HG02852 (cell line): Measurements from ENCODE around the gene MRM2.

Experiments
- ATAC-seq: cut with Tn5 transposase; IDR thresholded peaks from one replicate; pipeline ENCODE4 v1.9.1; 2021; ENCODE audit warnings: mild to moderate bottlenecking, moderate library complexity; ENCODE audit not compliant: unreplicated experiment

MRM2 gene

GRCh38 chr7:2224934-2225333 lies 17.1 kb downstream of the MRM2 start:
- ATAC-seq, result no peak

GRCh38 chr7:2224491-2224928 lies 17.5 kb downstream of the MRM2 start:
- no peak for ATAC-seq

- ATAC-seq, result no peak
Observed at GRCh38 chr7:2223321-2223720, 18.7 kb downstream of the MRM2 start.

DNA sequence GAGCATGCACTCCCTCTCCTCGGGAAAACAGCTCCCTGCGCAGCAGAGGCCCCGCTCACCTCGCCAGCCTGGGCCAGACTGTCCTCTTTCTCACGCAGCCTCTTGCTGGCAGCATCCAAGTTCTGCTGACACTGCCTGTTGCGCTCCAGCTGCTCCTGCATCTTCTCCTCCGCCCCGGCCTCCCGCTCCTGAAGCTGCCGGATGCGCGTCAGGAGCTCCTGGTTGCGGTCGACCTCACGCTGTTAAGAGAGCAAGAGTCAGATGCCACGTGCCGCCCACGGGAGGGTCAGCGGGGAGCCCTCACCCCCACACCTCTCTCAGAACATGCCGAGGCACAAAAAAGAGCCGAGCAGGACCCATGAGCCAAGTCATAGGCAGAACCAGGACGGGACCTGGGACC lies 19.5 kb downstream of the MRM2 start:
- no peak for ATAC-seq

DNA sequence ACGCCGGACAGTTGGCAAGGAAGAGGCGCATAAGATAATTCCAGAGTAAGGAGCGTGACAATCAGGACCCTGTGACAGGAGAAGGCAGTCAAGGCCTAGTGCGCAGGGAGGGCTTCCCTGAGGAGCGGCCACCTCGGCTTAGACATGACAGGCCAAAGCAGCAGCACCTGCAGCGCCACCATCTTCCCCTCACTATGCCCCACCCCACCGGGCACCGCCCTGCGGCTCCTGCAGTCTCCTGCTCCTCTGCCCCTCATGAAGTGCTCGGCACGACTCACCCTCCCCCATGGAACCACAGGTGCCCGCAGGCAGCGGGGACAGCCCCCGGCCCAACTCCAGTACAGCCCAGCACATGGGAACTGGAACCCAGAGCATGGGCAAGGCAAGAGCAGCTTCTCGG lies 21.1 kb downstream of the MRM2 start:
- ATAC-seq, result no peak

- ATAC-seq, result no peak
Observed at GRCh38 chr7:2220506-2220905, 21.5 kb downstream of the MRM2 start.

DNA sequence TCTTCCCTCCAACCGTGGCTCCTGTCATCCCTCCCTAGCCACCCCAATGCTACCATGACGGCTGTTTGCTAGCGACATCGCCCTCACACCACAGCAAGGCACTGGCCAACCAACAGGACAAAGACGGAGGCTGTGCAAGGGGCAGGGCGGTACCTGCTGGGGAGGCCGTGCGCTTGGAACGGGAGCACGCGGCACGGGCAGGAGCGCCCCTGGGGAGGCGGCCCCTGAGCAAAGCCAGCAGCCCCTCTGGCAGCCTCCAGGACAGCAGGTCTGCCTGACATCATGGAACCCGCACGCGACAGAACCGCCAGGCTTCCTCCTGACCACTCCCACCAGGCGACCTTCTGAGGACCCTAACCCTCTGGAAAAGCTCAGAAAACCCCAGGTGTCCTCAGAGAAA lies 22.0 kb downstream of the MRM2 start:
- ATAC-seq, result no peak

DNA sequence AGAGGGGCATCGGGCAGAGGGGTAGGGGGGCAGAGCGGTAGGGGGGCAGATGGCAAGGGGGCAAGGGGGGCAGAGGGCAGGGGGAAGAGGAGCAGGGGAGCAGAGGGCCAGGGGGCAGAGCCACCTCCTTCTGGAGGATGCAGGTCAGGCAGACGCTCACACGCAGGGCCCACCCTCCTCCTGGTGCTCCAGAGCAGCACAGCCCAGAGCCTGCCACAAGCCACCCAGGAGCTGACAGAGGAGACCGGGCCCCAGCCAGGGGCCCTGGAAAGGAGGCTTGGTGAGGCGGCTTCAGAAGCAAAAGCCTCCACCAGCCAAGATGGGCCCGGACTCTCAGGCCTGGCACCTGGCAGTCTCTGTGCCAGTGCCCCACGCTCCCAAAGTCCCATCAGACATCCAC lies 22.4 kb downstream of the MRM2 start:
- ATAC-seq, result no peak

GRCh38 chr7:2219136-2219535 lies 22.9 kb downstream of the MRM2 start:
- ATAC-seq, result no peak

DNA sequence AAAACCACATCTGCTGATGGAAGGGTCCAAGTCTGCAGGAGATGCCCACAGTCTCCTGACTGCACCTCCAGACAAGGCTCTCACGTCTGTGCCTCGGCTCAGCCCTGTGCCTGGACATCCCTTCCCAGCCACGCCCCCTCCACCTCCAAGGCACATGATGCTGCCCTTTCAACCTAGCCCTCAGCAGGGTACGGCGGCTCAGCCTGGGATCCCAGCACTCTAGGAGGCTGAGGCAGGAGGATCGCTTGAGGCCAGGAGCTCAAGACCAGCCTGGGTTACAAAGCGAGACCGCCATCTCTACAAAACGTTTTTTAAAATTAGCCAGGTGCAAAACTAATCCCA lies 23.6 kb downstream of the MRM2 start:
- no peak for ATAC-seq

DNA sequence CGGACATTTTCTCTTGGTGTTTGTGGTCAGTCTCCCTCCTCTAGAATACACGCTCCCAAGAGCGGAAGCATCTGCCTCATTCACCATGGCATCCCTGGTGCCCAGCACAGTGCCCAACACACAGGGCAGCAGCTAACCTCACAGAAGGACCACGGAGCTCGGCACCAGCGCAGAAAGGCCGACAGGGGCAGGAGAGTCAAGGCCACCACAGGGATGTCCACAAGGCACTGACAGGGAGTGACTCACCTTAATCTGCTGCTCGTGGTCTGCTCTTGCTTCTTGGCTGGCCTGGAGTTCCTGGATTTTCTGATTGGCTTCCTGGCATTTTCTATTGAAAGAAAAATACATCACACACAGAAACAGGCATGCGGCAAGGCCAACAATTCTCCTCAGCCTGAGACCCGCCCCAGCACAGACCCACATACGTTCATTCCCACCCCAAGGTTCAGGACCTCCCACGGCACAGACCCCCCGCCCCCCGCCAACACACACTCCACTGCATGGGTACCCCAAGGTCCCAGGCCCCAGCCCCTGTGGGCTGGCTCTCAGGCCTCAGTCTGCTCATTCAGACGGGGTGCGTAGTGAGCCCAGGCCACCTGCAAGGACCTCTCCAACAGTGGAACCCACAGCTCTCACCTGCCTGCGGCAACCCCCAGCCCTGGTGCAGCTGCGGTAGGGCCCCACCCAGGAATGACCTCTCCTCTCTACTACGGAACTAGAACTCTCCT lies 24.1 kb downstream of the MRM2 start:
- no peak for ATAC-seq

DNA sequence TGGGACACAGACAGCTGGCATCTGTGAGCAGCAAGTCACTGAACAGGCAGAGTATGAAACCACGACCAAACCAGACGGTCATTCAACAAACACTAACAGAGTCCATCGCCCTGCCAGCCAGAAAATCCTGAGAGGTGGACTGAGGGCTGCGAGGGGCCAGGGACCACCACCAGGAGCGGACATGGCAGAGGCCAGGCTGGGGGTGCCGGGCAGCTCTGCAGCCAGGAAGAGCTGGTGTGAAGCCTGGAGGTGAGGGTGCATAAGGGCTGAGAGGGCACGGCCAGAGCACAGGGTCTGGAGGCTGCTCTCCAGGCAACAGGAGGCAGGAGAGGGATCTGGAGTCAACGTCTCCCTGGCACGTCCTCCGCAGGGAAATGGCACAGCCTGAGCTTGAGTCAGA lies 24.8 kb downstream of the MRM2 start:
- no peak for ATAC-seq

- no peak for ATAC-seq
Observed at GRCh38 chr7:2215851-2216250, 26.2 kb downstream of the MRM2 start.

DNA sequence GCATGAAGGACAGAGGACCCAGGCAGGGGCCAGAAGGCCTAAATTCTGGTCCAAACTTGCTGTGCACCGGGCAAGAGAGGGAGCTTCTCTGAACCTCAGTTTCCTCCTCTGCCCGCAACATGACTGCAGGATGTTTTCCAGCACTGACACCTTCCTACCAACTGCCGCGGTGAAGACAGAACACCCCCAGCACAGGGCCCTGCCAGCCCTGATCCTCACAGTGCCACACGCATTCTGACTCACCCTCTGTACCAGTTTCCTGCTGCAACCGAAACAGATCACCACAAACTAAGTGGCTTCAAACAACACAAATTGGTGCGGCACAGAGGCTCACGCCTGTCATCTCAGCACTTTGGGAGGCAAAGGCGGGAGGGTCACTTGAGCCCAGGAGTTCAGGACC lies 27.4 kb downstream of the MRM2 start:
- no peak for ATAC-seq

DNA sequence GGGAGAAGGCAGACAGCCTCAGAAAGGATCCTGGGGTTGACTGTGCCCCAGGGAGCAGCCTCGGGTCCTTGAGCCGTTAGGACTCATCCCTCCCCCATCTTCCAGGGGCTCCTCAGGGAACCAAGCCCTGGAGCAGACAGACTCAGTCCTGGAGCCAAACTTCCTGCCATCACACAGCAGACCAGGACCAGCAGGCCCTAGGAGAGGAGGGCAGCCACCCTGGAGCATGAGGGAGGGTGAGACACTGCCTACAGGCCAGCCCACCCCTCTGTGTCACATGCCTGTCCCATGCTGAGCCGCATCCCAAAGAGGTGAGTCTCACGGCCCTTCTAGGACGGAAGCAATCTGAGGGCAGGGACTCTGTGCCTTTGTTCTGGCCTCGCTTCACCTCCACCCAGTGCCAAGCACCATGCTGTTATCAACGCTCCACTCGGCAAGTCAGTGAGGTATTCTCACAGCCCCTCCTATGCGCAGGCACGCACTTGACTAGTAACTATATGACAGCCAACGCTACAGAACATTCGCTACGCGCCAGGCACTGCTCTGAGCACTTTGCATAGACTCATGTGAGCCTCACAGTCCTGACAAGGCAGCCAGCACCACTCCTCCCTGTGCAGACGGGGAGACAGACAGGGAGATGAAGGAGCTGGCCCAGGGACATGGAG lies 28.3 kb downstream of the MRM2 start:
- ATAC-seq, result no peak

DNA sequence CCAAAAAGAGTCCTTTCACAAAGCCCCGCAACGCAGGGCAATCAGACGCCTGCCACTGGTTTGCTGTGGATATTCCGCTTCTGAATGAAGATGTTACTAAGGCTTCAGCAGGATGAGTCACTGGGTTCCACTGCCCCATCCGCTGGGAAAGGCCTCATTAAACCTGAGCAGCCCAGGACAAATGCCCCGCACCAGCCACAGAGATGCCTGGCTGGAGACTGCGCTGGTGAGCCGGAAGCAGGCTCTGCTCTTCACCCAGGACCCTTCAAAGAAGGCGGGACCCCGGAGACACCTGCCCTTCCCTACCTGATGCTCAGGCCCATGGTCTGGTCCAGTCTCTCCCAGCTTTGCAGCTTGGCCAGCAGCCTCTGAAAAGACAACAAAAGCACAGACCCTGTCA lies 29.1 kb downstream of the MRM2 start:
- ATAC-seq, result no peak

DNA sequence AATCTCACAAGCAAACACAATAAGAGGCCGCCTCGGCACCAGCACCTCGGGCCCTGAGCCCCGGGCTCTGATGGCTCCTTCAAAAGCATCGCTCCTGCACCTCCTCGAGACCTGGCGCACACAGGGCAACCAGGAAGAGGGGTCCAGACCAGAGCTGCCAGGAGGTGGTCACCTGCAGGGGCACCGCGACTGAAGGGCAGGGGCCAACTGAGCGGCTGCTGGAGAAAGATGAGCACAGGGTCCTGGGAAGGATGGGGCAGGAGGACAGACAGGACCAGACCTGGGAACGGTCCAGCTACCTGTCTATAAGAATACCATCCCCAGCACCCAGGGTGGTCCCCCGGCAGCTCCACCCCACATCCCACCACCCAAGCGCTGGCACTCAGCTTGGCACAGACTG lies 30.1 kb downstream of the MRM2 start:
- no peak for ATAC-seq

DNA sequence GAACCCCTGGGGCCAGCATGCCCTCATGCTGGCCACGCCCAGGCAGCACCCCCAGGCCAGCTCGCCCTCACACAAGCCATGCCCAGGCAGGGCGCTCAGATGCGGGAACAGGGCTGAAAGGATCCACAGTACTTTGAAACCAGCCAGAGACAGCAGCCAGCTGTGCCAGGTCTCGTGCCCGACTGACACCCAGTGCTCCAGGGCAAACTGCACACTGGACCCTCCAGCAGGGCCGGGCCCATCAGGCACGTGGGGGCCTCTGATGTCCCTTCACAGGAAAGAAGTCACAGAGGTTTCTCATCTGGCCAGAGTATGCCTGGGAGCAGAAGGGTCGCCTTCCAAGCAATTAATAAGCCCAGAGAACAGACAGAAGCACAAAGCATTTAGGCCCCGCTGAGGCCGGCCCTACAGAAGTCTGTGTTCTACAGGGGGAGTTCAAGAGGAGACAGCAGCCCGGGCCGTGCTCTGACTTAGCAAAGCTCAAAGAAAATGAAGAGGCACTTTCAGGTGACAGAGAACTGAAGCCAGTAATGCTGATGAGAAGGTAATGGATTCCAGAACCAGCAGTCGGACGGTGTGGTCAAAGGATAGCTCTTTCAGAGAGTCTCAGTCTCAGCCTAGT lies 30.6 kb downstream of the MRM2 start:
- ATAC-seq, result no peak

- ATAC-seq, result no peak
Observed at GRCh38 chr7:2210551-2211258, 31.3 kb downstream of the MRM2 start.

- peak; percentile 26 for ATAC-seq
Observed at GRCh38 chr7:2209961-2210323, 32.1 kb downstream of the MRM2 start.

DNA sequence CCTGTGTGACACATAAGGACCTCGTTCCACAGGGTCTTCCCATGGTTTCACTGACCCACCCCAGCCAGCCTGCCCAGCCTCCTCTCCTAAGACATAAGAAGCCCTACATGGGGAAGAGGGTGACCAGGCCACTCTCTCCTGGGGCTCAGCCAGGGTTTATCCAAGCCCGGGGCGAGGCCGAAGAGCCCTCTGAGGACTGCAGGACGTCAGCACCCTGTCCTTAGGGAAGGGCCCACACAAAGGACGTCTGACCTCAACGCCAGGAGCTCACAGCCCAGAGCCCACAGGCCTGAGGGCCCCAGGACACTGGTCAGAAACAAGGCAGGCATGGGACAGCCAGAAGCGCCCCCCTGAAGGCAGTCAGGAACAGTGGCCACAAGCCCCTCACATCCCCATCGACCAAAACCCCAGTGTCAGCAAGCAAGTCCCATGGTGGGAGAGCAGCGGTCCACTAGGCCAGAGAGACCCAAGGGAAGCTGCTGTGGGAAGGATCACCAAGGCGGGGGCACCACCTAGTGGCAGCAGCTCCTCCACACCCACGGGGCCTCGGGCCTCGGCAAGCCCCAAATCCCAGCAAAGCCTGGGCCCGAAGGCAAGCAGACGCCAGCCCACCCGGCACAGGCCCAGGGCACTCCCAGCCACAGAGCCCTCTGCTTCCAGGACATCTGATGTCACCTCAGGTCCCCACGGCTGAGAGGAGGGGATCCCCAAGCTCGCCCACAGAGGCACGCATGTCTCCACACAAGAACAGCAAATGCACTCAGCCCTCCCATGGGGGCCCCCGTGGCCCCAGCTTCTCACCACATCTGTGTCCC lies 32.7 kb downstream of the MRM2 start:
- peak; percentile 73 for ATAC-seq
